DOHH2 (cell line): ENCODE data around the gene AJUBA.

Source experiments
- H3F3A ChIP-seq: fragments of 200-600 bp; sonication (generic), shearing (Covaris generic); 2 replicates; pipeline ENCODE4 v1.6.0; 2016; ENCODE audit warnings: antibody characterized with exemption, mild to moderate bottlenecking; ENCODE audit not compliant: control insufficient read depth, insufficient read depth
- H3K27ac ChIP-seq: fragments of 200-600 bp; sonication (generic); 2 replicates; pipeline ENCODE4 v1.5.1; 2014; ENCODE audit warnings: low read depth, mild to moderate bottlenecking, low read length, moderate library complexity
- H3K27me3 ChIP-seq: fragments of 200-600 bp; sonication (generic); 2 replicates; pipeline ENCODE4 v1.6.1; 2014; ENCODE audit warnings: mild to moderate bottlenecking, low read length, mixed read lengths; ENCODE audit not compliant: control insufficient read depth
- H3K36me3 ChIP-seq: fragments of 200-600 bp; sonication (generic); 2 replicates; pipeline ENCODE4 v1.6.1; 2014; ENCODE audit warnings: mild to moderate bottlenecking, low read length, moderate library complexity, mixed read lengths; ENCODE audit not compliant: control insufficient read depth
- H3K4me1 ChIP-seq: fragments of 200-600 bp; sonication (generic); 2 replicates; pipeline ENCODE4 v1.6.1; 2014; ENCODE audit warnings: mild to moderate bottlenecking, low read length, mixed read lengths; ENCODE audit not compliant: control insufficient read depth
- H3K4me2 ChIP-seq: fragments of 200-600 bp; sonication (generic); 2 replicates; pipeline ENCODE4 v1.6.0; 2014; ENCODE audit warnings: mild to moderate bottlenecking, low read length, moderate library complexity
- H3K4me3 ChIP-seq: fragments of 200-600 bp; sonication (generic); 2 replicates; pipeline ENCODE4 v1.5.1; 2014; ENCODE audit warnings: mild to moderate bottlenecking, low read length, mixed read lengths
- H3K79me2 ChIP-seq: fragments of 200-600 bp; sonication (generic); 2 replicates; pipeline ENCODE4 v1.6.1; 2014; ENCODE audit warnings: mild to moderate bottlenecking, low read length, mixed read lengths; ENCODE audit not compliant: control insufficient read depth
- H3K9me2 ChIP-seq: fragments of 200-600 bp; sonication (generic); replicated peaks from 2 replicates; pipeline ENCODE4 v1.6.1; 2014; ENCODE audit warnings: mild to moderate bottlenecking, low read length, mixed read lengths; ENCODE audit not compliant: control insufficient read depth
- H3K9me3 ChIP-seq: fragments of 200-600 bp; sonication (generic); 2 replicates; pipeline ENCODE4 v1.6.1; 2014; ENCODE audit warnings: antibody characterized with exemption, low read length, mixed read lengths; ENCODE audit not compliant: control insufficient read depth, insufficient read depth
- H4K20me1 ChIP-seq: fragments of 200-600 bp; sonication (generic); 2 replicates; pipeline ENCODE4 v1.6.0; 2014; ENCODE audit warnings: low read depth, mild to moderate bottlenecking, antibody characterized with exemption, low read length, moderate library complexity; ENCODE audit not compliant: control insufficient read depth, insufficient read depth
- CTCF ChIP-seq: fragments of 200-600 bp; sonication (generic); IDR thresholded peaks from one replicate; pipeline ENCODE4 v1.5.1; 2014; ENCODE audit warnings: antibody characterized with exemption, mild to moderate bottlenecking, low read depth, low read length; ENCODE audit not compliant: poor library complexity, severe bottlenecking
- EZH2phosphoT487 ChIP-seq: fragments of 200-600 bp; sonication (generic); IDR thresholded peaks from 2 replicates; pipeline ENCODE4 v1.6.1; 2017; ENCODE audit warnings: borderline replicate concordance, mild to moderate bottlenecking, antibody characterized with exemption, low read length, moderate library complexity, mixed read lengths

The AJUBA gene

GRCh38 chr14:23025151-23025814, 42.9 kb upstream of the AJUBA start:
- TF ChIP-seq EZH2phosphoT487 (no peak), CTCF (no peak)
- H3K4me2 ChIP-seq: no peak overlapping the region
- no peak overlapping the region for H3K4me3 ChIP-seq
- H3F3A ChIP-seq: peaks cover 3% of the 10 kb centered on the region
- no peaks in the 10 kb centered on the region for H3K4me1 ChIP-seq
- H3K36me3 ChIP-seq: peaks cover 32% of the 10 kb centered on the region
- peaks cover 9% of the 10 kb centered on the region for H3K79me2 ChIP-seq
- no peak overlapping the region for H3K27ac ChIP-seq
- no peaks in the 10 kb centered on the region for H3K27me3 ChIP-seq
- no peaks in the 10 kb centered on the region for H3K9me2 ChIP-seq
- no peaks in the 10 kb centered on the region for H3K9me3 ChIP-seq
- H4K20me1 ChIP-seq: no peaks in the 10 kb centered on the region

GRCh38 chr14:23024612-23025075, 42.3 kb upstream of the AJUBA start:
- Histone ChIP-seq H4K20me1 (no peaks in the 10 kb centered on the region), H3K4me3 (no peak overlapping the region), H3K9me2 (no peaks in the 10 kb centered on the region), H3K36me3 (peaks cover 32% of the 10 kb centered on the region), H3K27me3 (no peaks in the 10 kb centered on the region), H3K9me3 (no peaks in the 10 kb centered on the region), H3K4me2 (no peak overlapping the region), H3K79me2 (peaks cover 9% of the 10 kb centered on the region), H3F3A (peaks cover 3% of the 10 kb centered on the region), H3K27ac (no peak overlapping the region), H3K4me1 (no peaks in the 10 kb centered on the region)
- TF ChIP-seq EZH2phosphoT487 (no peak), CTCF (no peak)

GRCh38 chr14:23023795-23024152, 41.4 kb upstream of the AJUBA start:
- Histone ChIP-seq H3K9me2 (no peaks in the 10 kb centered on the region), H3F3A (peaks cover 3% of the 10 kb centered on the region), H3K79me2 (peaks cover 2% of the 10 kb centered on the region), H4K20me1 (no peaks in the 10 kb centered on the region), H3K27me3 (no peaks in the 10 kb centered on the region), H3K4me3 (no peak overlapping the region), H3K36me3 (peaks cover 24% of the 10 kb centered on the region), H3K9me3 (no peaks in the 10 kb centered on the region), H3K27ac (no peak overlapping the region), H3K4me1 (no peaks in the 10 kb centered on the region), H3K4me2 (no peak overlapping the region)
- TF ChIP-seq CTCF (no peak), EZH2phosphoT487 (no peak)
